Left lung (tissue), 10 donors: ENCODE measurements around the gene MFNG. TPM values are rescaled to one million over a fixed set of nuclear protein-coding genes. Genes with fewer than 3 reads are reported as not detected.

Experiments used
- ATAC-seq: fragments of 200-7000 bp; cut with Tn5 transposase; one replicate; pipeline ENCODE4 v1.9.1; 2020; ENCODE audit warnings: moderate library complexity
- DNase-seq, 4 donors: peaks; one replicate each; pipeline ENCODE4 v3.0.0-alpha.2; 2013 to 2020
- H3K27ac ChIP-seq, 2 donors: fragments of 200-600 bp; sonication (generic) in 1 of 2; one replicate each; pipeline versions ENCODE4 v1.5.0 to v1.8.0; 2020 to 2021
- H3K27me3 ChIP-seq, 2 donors: fragments of 200-600 bp; sonication (generic) in 1 of 2; one replicate each; pipeline versions ENCODE4 v1.5.0 to v1.8.0; 2020 to 2021
- H3K36me3 ChIP-seq, 2 donors: fragments of 200-600 bp; sonication (generic) in 1 of 2; one replicate each; pipeline versions ENCODE4 v1.5.0 to v1.8.0; 2020 to 2021
- H3K4me1 ChIP-seq, 2 donors: fragments of 200-600 bp; one replicate each; pipeline ENCODE4 v1.8.0; 2021
- H3K4me3 ChIP-seq, 2 donors: fragments of 200-600 bp; sonication (generic) in 1 of 2; one replicate each; pipeline versions ENCODE4 v1.5.0 to v1.8.0; 2020 to 2021; ENCODE audit warnings: mild to moderate bottlenecking in 1 of 2
- H3K9me3 ChIP-seq, 2 donors: fragments of 200-600 bp; sonication (generic) in 1 of 2; one replicate each; pipeline versions ENCODE4 v1.5.0 to v1.8.0; 2020 to 2021
- CTCF ChIP-seq, 2 donors: fragments of 200-600 bp; sonication (generic) in 1 of 2; IDR thresholded peaks; one replicate each; pipeline versions ENCODE4 v1.5.0 to v1.8.0; 2021; ENCODE audit warnings: antibody characterized with exemption in 2 of 2
- intact Hi-C, 2 donors: fragments of 100-400 bp; cut with DNase I; formaldehyde crosslinking; loops; one replicate each; pipeline versions ENCODE4 v1.11.2 to v1.14.2; 2022
- polyA plus RNA-seq, 6 donors: library from polyadenylated mRNA; unstranded; fragments of 120-200 nt; gene quantifications; one replicate each; pipeline ENCODE4 v1.2.1, GENCODE V29; 2013; ENCODE audit not compliant: insufficient read length in 6 of 6
- total RNA-seq, 2 donors: library from RNA; stranded (reverse); fragmentation: NEBNext Ultra II Directional; extraction: Animal tissue kit (Norgen Biotek cat#: 25700); gene quantifications; one replicate each; pipeline ENCODE4 v1.2.1, GENCODE V29; 2021
- donor health status: DM: no; HTN: yes; CAD: no.
- donor health status: DM: no; HTN: no; CAD: no.

The MFNG gene
- total and polyA plus RNA-seq, 8 donors, result 17.7 to 46.4 (median 22.3) TPM

- ATAC-seq, result no peak
- intact Hi-C loops, result no loop called here
- no peaks in the 10 kb centered on the region for H3K36me3 ChIP-seq
- peaks cover 0 to 6% of the 10 kb centered on the region in 2 donors for H3K9me3 ChIP-seq
- DNase-seq, result peak in 1 of 4 donors; percentile 30
- H3K27me3 ChIP-seq, result peaks cover 0 to 8% of the 10 kb centered on the region in 2 donors
- H3K4me1 ChIP-seq, result no peaks in the 10 kb centered on the region
- TF ChIP-seq CTCF (IDR thresholded peaks at IDR 0.05), result no peak
- H3K27ac ChIP-seq, result no peak overlapping the region
- no peak overlapping the region for H3K4me3 ChIP-seq
Measured at GRCh38 chr22:37442135-37442534, 44.0 kb downstream of the MFNG start.

GRCh38 chr22:37440875-37441274, 45.3 kb downstream of the MFNG start:
- intact Hi-C loops, result no loop called here
- no peak for TF ChIP-seq CTCF (IDR thresholded peaks at IDR 0.05)
- H3K4me1 ChIP-seq, result no peaks in the 10 kb centered on the region
- DNase-seq (peak in 1 of 4 donors; percentile 3), ATAC-seq (no peak)
- no peak overlapping the region for H3K4me3 ChIP-seq
- peaks cover 0 to 8% of the 10 kb centered on the region in 2 donors for H3K27me3 ChIP-seq
- no peak overlapping the region for H3K27ac ChIP-seq
- H3K9me3 ChIP-seq, result peaks cover 0 to 6% of the 10 kb centered on the region in 2 donors
- no peaks in the 10 kb centered on the region for H3K36me3 ChIP-seq

DNA sequence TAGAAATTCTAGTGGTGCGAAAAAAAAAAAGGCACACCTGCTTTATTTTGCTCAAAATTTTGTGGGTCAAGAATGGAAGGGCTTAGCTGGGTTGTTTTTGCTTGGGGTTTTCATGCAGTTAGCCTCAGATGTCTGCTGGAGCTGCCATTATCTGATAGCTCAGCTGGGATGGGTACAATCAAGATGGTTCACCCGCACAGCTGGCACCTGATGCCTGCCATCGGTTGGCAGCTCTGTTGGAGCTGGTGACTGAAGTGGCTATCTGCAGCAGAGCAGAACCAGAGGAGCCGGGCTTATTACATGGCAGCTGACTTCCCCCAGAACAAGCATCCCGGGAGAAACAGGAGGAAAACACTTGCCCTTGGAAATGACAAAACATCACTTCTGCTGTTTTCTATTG, 46.8 kb downstream of the MFNG start:
- no peak for ATAC-seq
- no peaks in the 10 kb centered on the region for H3K4me1 ChIP-seq
- peaks cover 0 to 8% of the 10 kb centered on the region in 2 donors for H3K27me3 ChIP-seq

GRCh38 chr22:37435970-37436603, 50.1 kb downstream of the MFNG start:
- no peaks in the 10 kb centered on the region for H3K36me3 ChIP-seq
- no peaks in the 10 kb centered on the region for H3K4me1 ChIP-seq
- peaks cover 0 to 4% of the 10 kb centered on the region in 2 donors for H3K9me3 ChIP-seq
- H3K27me3 ChIP-seq, result peaks cover 0 to 29% of the 10 kb centered on the region in 2 donors
- no peak overlapping the region for H3K27ac ChIP-seq
- DNase-seq (no peak), ATAC-seq (no peak)
- no peak overlapping the region for H3K4me3 ChIP-seq
- TF ChIP-seq CTCF (IDR thresholded peaks at IDR 0.05), result no peak
- intact Hi-C loops, result no loop called here

More for the DNA sequence above, 46.8 kb downstream of the MFNG start:
- no peak overlapping the region for H3K27ac ChIP-seq
- intact Hi-C loops, result no loop called here
- H3K4me3 ChIP-seq, result no peak overlapping the region
- H3K36me3 ChIP-seq, result no peaks in the 10 kb centered on the region
- peaks cover 0 to 6% of the 10 kb centered on the region in 2 donors for H3K9me3 ChIP-seq
- no peak for TF ChIP-seq CTCF (IDR thresholded peaks at IDR 0.05)
- peak in 1 of 4 donors; percentile 9 for DNase-seq

GRCh38 chr22:37433786-37434185, 52.4 kb downstream of the MFNG start:
- TF ChIP-seq CTCF (IDR thresholded peaks at IDR 0.05), result no peak
- Histone ChIP-seq H3K27ac (no peak overlapping the region), H3K4me3 (no peak overlapping the region), H3K36me3 (no peaks in the 10 kb centered on the region), H3K27me3 (peaks cover 1 to 52% of the 10 kb centered on the region in 2 donors), H3K9me3 (no peaks in the 10 kb centered on the region), H3K4me1 (no peaks in the 10 kb centered on the region)
- no peak for DNase-seq
- ATAC-seq, result no peak
- intact Hi-C loops, result no loop called here
